ENCODE results near the gene TTLL12. TPM values are rescaled to one million over a fixed set of nuclear protein-coding genes. Genes with fewer than 3 reads are reported as not detected.
A peak's percentile ranks its signal among the peaks of the same experiment; 100 is the strongest.

Gene TTLL12
- total and polyA plus RNA-seq, 2 of the 8 experiments (the other 6 are each of a cell fraction or from before 2014, with no cell fraction given), result 101 to 124 TPM

DNA sequence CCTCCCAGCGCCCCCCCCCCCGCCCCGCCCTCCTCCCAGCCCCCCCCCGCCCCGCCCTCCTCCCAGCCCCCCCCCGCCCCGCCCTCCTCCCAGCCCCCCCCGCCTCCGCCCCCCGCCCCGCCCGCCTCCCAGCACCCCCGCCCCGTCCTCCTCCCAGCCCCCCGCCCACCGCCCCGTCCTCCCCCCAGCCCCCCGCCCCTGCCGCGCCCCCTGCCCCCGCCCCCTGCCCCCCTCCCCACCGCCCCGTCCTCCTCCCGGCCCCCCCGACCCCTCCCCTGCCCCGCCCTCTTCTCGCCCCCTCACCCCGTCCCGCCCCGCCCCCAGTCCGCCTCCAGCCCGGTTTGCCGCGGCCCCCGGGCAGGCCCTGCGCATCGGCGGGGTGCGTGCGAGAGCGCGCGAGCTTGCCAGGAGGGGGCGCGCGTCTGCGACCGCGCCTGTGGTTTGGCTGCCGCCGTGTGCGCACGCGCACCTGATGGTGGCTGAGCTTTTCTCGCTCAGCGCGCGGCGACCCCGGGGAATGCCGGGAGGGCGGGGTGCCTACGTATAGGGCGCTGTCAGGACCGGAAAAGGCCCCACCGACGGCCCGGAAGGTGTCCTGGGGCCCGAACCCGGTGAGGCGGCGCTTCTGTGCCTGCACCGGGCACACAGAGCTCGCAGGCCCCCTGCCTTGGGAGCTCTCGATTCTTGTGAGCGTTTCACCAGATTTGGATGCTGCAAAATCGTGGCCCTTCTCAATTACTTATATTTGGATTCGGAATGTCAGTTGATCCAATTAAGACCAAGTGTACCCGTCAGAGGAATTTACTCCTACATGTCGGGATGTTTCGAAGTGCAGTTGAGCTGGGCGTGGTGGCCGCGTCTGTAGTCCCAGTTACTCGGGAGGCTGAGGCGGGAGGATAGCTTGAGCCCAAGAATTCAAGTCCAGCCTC lies 501 bp upstream of the TTLL12 start (continued):
- TF ChIP-seq KDM1A (IDR thresholded peaks at IDR 0.05; ENCODE audit: borderline replicate concordance, low read length) (0 out of 2 replicates have a peak, but pooled peaks have one; percentile 34), KDM4A (IDR thresholded peaks at IDR 0.05; ENCODE audit: low read depth, low read length, severe bottlenecking) (no peak), KDM5A (IDR thresholded peaks at IDR 0.05; ENCODE audit: low read length) (no peak), ASH2L (IDR thresholded peaks at IDR 0.05; ENCODE audit: low read length) (peak; percentile 70), FOSL1 (IDR thresholded peaks at IDR 0.05; ENCODE audit: insufficient read depth, low read depth, low read length) (no peak), TEAD4 (IDR thresholded peaks at IDR 0.05; ENCODE audit: low read depth, low read length) (peak; percentile 72; the same call in 1 of the 2 replicates), TCF12 (IDR thresholded peaks at IDR 0.05; ENCODE audit: low read depth, low read length) (0 out of 2 replicates have a peak, but pooled peaks have one; percentile 7), RAD21 (IDR thresholded peaks at IDR 0.05 in 1 of 2, conservative IDR thresholded peaks at IDR 0.05 in 1 of 2; ENCODE audit: low read depth in 2 of 2, low read length in 2 of 2) (peak; percentile 22 to 35; a peak in 3 of 4 replicates), TAF1 (IDR thresholded peaks at IDR 0.05; ENCODE audit: low read depth, low read length) (peak; percentile 50; the same call in 1 of the 2 replicates), SIN3A (conservative IDR thresholded peaks at IDR 0.05 in 1 of 2, IDR thresholded peaks at IDR 0.05 in 1 of 2; ENCODE audit: low read depth in 1 of 2, low read length in 2 of 2) (peak in 1 of 2 experiments; percentile 63; a peak in 1 of 4 replicates), NRF1 (IDR thresholded peaks at IDR 0.05; ENCODE audit: low read depth, low read length) (peak; percentile 64)
- TF ChIP-seq, protein P1, sequence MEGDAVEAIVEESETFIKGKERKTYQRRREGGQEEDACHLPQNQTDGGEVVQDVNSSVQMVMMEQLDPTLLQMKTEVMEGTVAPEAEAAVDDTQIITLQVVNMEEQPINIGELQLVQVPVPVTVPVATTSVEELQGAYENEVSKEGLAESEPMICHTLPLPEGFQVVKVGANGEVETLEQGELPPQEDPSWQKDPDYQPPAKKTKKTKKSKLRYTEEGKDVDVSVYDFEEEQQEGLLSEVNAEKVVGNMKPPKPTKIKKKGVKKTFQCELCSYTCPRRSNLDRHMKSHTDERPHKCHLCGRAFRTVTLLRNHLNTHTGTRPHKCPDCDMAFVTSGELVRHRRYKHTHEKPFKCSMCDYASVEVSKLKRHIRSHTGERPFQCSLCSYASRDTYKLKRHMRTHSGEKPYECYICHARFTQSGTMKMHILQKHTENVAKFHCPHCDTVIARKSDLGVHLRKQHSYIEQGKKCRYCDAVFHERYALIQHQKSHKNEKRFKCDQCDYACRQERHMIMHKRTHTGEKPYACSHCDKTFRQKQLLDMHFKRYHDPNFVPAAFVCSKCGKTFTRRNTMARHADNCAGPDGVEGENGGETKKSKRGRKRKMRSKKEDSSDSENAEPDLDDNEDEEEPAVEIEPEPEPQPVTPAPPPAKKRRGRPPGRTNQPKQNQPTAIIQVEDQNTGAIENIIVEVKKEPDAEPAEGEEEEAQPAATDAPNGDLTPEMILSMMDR (IDR thresholded peaks at IDR 0.05; ENCODE audit: control extremely low read depth in 1 of 3, insufficient read depth in 1 of 3, low read depth in 1 of 3, low read length in 3 of 3), result peak; percentile 59 to 64 (median 60)
- TF ChIP-seq, protein P2, sequence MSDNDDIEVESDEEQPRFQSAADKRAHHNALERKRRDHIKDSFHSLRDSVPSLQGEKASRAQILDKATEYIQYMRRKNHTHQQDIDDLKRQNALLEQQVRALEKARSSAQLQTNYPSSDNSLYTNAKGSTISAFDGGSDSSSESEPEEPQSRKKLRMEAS (IDR thresholded peaks at IDR 0.05), result peak; percentile 45; the same call in 1 of the 2 replicates
